Ascending aorta (tissue), 2 donors: Measurements from ENCODE around the gene MTR. TPM values are rescaled to one million over a fixed set of nuclear protein-coding genes. Genes with fewer than 3 reads are reported as not detected.
A peak's percentile ranks its signal among the peaks of the same experiment; 100 is the strongest.

Experiments
- DNase-seq, 2 donors: peaks; one replicate each; pipeline ENCODE4 v3.0.0-alpha.2; 2019; ENCODE audit warnings: low spot score in 2 of 2
- H3K27ac ChIP-seq, 2 donors: fragments of 200-600 bp; sonication (generic); one replicate each; pipeline ENCODE4 v1.5.1; 2016 to 2017; ENCODE audit warnings: mild to moderate bottlenecking in 1 of 2
- H3K27me3 ChIP-seq: fragments of 200-600 bp; sonication (generic); one replicate; pipeline ENCODE4 v1.5.1; 2017
- H3K36me3 ChIP-seq, 2 donors: fragments of 200-600 bp; sonication (generic); one replicate each; pipeline ENCODE4 v1.5.1; 2016
- H3K4me1 ChIP-seq, 2 donors: fragments of 200-600 bp; sonication (generic); one replicate each; pipeline ENCODE4 v1.5.1; 2016 to 2017; ENCODE audit warnings: mild to moderate bottlenecking in 1 of 2
- H3K4me3 ChIP-seq, 2 donors: fragments of 200-600 bp; sonication (generic); one replicate each; pipeline ENCODE4 v1.5.1; 2016 to 2017; ENCODE audit warnings: mild to moderate bottlenecking in 1 of 2
- H3K9me3 ChIP-seq, 2 donors: fragments of 200-600 bp; sonication (generic); one replicate each; pipeline ENCODE4 v1.5.1; 2016
- CTCF ChIP-seq, 3 experiments: fragments of 200-600 bp in 2 of 3; fragments of 450-650 bp in 1 of 3; sonication (generic) in 2 of 3; IDR thresholded peaks; one replicate each; pipeline ENCODE4 v1.5.1; 2016 to 2019; ENCODE audit warnings: antibody characterized with exemption in 3 of 3, mild to moderate bottlenecking in 1 of 3, moderate library complexity in 1 of 3
- intact Hi-C: fragments of 100-400 bp; cut with DNase I; formaldehyde crosslinking; loops from one replicate; pipeline ENCODE4 v1.15.1; 2023
- total RNA-seq: library from RNA; depleted of rRNA; stranded (reverse); fragments of >200 nt; gene quantifications from one replicate; pipeline ENCODE4 v1.1.0, GENCODE V29; 2016

Gene MTR
- total RNA-seq, 1 donor from 2014 or later, result 36.1 TPM

- no peak for TF ChIP-seq CTCF (IDR thresholded peaks at IDR 0.05)
- peaks cover 4 to 13% of the 10 kb centered on the region in 2 donors for H3K9me3 ChIP-seq
- no peaks in the 10 kb centered on the region for H3K27me3 ChIP-seq
- no peak overlapping the region for H3K4me3 ChIP-seq
- DNase-seq, result no peak
- intact Hi-C loops, result no loop called here
- no peaks in the 10 kb centered on the region for H3K36me3 ChIP-seq
- H3K4me1 ChIP-seq, result no peaks in the 10 kb centered on the region
- H3K27ac ChIP-seq, result no peak overlapping the region
Observed at GRCh38 chr1:236779312-236779711, 15.8 kb upstream of the MTR start.

GRCh38 chr1:236785477-236785876 lies 9.6 kb upstream of the MTR start:
- Histone ChIP-seq H3K27me3 (no peaks in the 10 kb centered on the region), H3K9me3 (no peaks in the 10 kb centered on the region), H3K4me1 (no peaks in the 10 kb centered on the region), H3K4me3 (no peak overlapping the region), H3K36me3 (no peaks in the 10 kb centered on the region), H3K27ac (no peak overlapping the region)
- intact Hi-C loops, result no loop called here
- TF ChIP-seq CTCF (IDR thresholded peaks at IDR 0.05), result no peak
- no peak for DNase-seq

DNA sequence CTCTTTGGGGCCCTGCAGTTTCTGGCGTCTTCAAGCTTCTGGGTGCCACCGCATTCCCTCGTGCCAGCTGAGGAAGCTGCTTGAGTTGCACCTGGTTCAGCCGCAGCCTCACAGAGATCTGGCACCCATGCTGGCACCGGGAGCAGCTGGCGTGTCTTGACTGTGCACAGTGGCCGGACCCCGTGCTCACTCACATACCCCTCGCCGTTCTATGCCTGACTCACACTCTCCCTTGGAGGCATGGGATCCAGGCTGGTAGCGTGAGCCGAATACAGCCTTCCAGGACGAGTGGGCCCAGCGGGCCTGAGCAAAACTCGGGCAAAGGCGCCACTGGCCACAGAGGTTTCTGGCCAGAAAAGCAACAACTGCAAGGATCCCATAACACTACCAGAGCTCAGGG lies 8.6 kb upstream of the MTR start:
- no peak for TF ChIP-seq CTCF (IDR thresholded peaks at IDR 0.05)
- no peaks in the 10 kb centered on the region for H3K27me3 ChIP-seq
- intact Hi-C loops, result no loop called here

DNA sequence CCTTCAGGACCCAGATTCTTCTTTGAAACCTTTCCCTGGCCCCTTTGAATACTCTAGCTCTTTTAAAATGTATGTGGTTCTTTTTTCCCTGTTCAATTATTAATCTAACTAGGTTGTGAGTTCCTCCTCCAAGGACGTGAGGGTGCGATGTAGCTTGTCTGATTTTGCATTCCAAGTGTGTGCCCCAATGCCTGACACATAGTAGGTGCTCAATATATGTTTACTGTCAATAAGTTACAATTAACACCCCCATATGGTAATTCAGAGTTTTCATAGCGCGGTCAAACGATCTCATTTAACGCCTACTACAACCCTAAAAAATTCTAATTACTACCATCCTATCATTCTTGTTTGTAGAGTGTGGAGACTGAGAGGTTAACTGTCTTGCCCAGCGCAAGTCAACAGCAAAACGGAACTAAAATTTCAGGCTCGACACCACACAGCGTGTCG lies 482 bp upstream of the MTR start:
- Histone ChIP-seq H3K9me3 (no peaks in the 10 kb centered on the region), H3K27ac (peak overlapping the region; percentile 63 to 92), H3K4me3 (peak overlapping the region; percentile 89 to 96), H3K36me3 (no peaks in the 10 kb centered on the region), H3K27me3 (no peaks in the 10 kb centered on the region), H3K4me1 (peaks cover 0 to 25% of the 10 kb centered on the region in 2 donors)
- intact Hi-C loops, result loop anchor here (1.0 to 5.0 kb wide), 4 partner anchors 190 to 1292 kb away; partner anchors contain the start of genes B3GALNT2, ERO1B and HEATR1
- DNase-seq, result no peak
- no peak for TF ChIP-seq CTCF (IDR thresholded peaks at IDR 0.05)

More for the DNA sequence above, 8.6 kb upstream of the MTR start:
- no peaks in the 10 kb centered on the region for H3K36me3 ChIP-seq
- DNase-seq, result no peak
- no peaks in the 10 kb centered on the region for H3K4me1 ChIP-seq
- H3K9me3 ChIP-seq, result no peaks in the 10 kb centered on the region
- H3K4me3 ChIP-seq, result no peak overlapping the region
- H3K27ac ChIP-seq, result no peak overlapping the region

DNA sequence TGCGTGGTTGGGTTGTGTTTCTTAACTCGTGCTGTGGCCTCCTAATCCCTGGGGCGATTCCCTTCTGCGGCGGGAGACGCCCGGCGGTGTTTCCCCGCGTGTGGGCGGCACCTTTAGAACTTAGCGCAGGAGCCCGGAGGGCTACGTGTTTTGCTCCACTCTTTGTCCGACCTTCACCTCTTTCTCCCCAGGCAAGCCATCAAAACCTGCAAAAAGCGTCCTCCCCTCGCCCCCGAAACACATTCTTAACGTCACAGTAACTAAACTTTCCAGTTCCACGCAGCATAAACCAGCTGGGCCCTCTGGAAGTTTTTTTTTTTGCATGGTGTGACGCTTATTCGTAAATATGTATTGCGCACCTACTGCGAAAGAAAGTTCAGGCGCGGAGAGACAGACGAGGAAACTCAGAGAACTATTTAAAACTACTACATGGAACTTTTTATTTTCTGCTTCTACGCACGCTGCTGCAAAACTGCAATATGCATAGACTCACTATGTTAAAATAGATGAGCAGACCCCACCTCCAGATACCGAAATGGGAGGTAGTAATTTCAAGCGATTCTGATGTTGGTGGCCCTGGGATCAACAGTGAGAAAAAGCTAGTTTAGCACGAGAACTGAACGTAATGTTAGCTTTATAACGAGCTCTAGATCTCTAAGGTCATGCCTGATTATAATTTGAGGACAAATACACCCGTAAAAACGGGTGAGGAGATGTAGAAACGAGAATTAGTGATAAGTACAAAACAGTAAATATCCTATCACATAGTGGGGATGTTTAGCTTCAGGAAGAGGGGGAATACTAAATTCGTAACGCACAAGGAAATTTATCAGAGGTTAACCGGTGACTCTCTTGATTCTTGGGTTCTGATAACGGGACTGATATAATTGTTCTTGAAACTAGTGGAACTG lies 920 bp downstream of the MTR start:
- Histone ChIP-seq H3K36me3 (no peaks in the 10 kb centered on the region), H3K27ac (peak overlapping the region; percentile 92 to 97), H3K9me3 (no peaks in the 10 kb centered on the region), H3K27me3 (no peaks in the 10 kb centered on the region), H3K4me1 (peaks cover 0 to 25% of the 10 kb centered on the region in 2 donors), H3K4me3 (peak overlapping the region; percentile 89 to 96)
- TF ChIP-seq CTCF (IDR thresholded peaks at IDR 0.05), result no peak
- DNase-seq, result no peak
- intact Hi-C loops, result loop anchor here (1.0 to 5.0 kb wide), 5 partner anchors 109 to 1294 kb away; partner anchors contain the start of genes ACTN2, B3GALNT2, ERO1B and HEATR1
